Superior temporal gyrus (tissue), 1 donor: ENCODE measurements around the gene RUNX1.

Experiments
- DNase-seq: peaks from one replicate; pipeline ENCODE4 v3.0.0-alpha.2; 2016; ENCODE audit errors: extremely low spot score

Gene RUNX1

GRCh38 chr21:35036465-35037383, 12.4 kb downstream of the RUNX1 start:
- no peak for DNase-seq

GRCh38 chr21:35035581-35035980, 13.5 kb downstream of the RUNX1 start:
- DNase-seq = no peak

- no peak for DNase-seq
These were observed 14.0 kb downstream of the RUNX1 start for GRCh38 chr21:35035116-35035515.

GRCh38 chr21:35034203-35034926, 14.7 kb downstream of the RUNX1 start:
- no peak for DNase-seq

- DNase-seq = no peak
These were observed 16.4 kb downstream of the RUNX1 start for GRCh38 chr21:35032474-35033263.

- no peak for DNase-seq
These were observed 20.6 kb downstream of the RUNX1 start for GRCh38 chr21:35028451-35028978.

- no peak for DNase-seq
These were observed 21.3 kb downstream of the RUNX1 start for GRCh38 chr21:35027563-35028450.

GRCh38 chr21:35026617-35027562, 22.2 kb downstream of the RUNX1 start:
- DNase-seq = no peak

GRCh38 chr21:35026153-35026500, 23.0 kb downstream of the RUNX1 start:
- no peak for DNase-seq

- DNase-seq = no peak
These were observed 23.6 kb downstream of the RUNX1 start for GRCh38 chr21:35025206-35026152.

- no peak for DNase-seq
These were observed 24.6 kb downstream of the RUNX1 start for GRCh38 chr21:35024513-35024912.

- no peak for DNase-seq
These were observed 25.1 kb downstream of the RUNX1 start for GRCh38 chr21:35024071-35024420.

- DNase-seq = no peak
These were observed 25.6 kb downstream of the RUNX1 start for GRCh38 chr21:35023396-35024070.

- no peak for DNase-seq
These were observed 27.6 kb downstream of the RUNX1 start for GRCh38 chr21:35021546-35021945.

GRCh38 chr21:35020902-35021301, 28.2 kb downstream of the RUNX1 start:
- no peak for DNase-seq

- no peak for DNase-seq
These were observed 28.7 kb downstream of the RUNX1 start for GRCh38 chr21:35020436-35020835.

- DNase-seq = no peak
These were observed 29.5 kb downstream of the RUNX1 start for GRCh38 chr21:35019631-35020032.

GRCh38 chr21:35017256-35017655, 31.8 kb downstream of the RUNX1 start:
- DNase-seq = no peak
